Measurements from ENCODE around the gene RPS24. TPM values are rescaled to one million over a fixed set of nuclear protein-coding genes. Genes with fewer than 3 reads are reported as not detected.

RPS24 gene
- total and polyA plus RNA-seq, 2 of the 8 experiments (the other 6 are each of a cell fraction or from before 2014, with no cell fraction given): 2,128 to 3,943 TPM

DNA sequence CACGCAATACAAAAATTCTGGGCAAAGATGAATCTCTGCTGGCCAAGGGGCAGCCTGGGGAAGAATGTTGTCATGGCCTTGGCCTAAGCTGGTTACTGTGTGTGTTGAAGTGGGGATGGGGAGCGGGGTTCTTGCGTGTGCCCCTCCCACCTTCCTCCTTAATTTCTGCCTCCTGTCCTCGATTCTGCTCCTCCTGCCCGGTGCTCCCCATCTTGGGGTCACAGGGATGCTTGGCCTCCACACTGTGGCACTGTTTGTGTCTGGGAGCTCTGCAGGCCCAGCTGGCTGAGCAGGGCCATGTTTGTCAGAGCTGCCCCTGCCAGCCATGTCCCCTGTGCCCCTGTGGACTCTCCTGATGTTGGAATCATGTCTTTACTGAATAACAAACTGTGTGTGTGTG is 37.1 kb downstream of the RPS24 start:
- Histone ChIP-seq H3K27me3 (replicated peaks in 1 of 4; ENCODE audit: control insufficient read depth in 3 of 4, extremely low read depth in 1 of 4, insufficient read depth in 3 of 4, low read length in 3 of 4) (no peaks in the 10 kb centered on the region), H3K18ac (ENCODE audit: extremely low read depth, low read length) (no peak overlapping the region), H3K4me1 (replicated peaks in 1 of 4; ENCODE audit: control insufficient read depth in 3 of 4, insufficient read depth in 4 of 4, low read length in 3 of 4) (peaks cover 0 to 1% (median 0%) of the 10 kb centered on the region in 4 experiments; a peak in 2 of 7 replicates), H3K9ac (replicated peaks in 1 of 4; ENCODE audit: extremely low read depth in 1 of 4, low read depth in 3 of 4, low read length in 3 of 4) (no peak overlapping the region), H3K56ac (replicated peaks; ENCODE audit: insufficient read length, low read depth, low read length) (no peak overlapping the region), H3K4me3 (ENCODE audit: extremely low read depth in 1 of 4, insufficient read depth in 2 of 4, low read depth in 3 of 4, low read length in 4 of 4) (no peak overlapping the region), H3K23ac (ENCODE audit: insufficient read length) (no peak overlapping the region), H3K4me2 (ENCODE audit: insufficient read depth in 1 of 2, low read depth in 2 of 2, low read length in 2 of 2) (no peak overlapping the region), H3K36me3 (ENCODE audit: control insufficient read depth in 2 of 4, insufficient read depth in 4 of 4, low read length in 3 of 4) (no peaks in the 10 kb centered on the region), H3K79me2 (ENCODE audit: control insufficient read depth in 1 of 2, insufficient read depth in 2 of 2, low read length in 2 of 2) (no peaks in the 10 kb centered on the region), H2BK20ac (ENCODE audit: low read length) (no peak overlapping the region), H2AFZ (ENCODE audit: low read length) (no peak overlapping the region), H4K8ac (ENCODE audit: extremely low read depth, insufficient read depth, low read length) (no peak overlapping the region; the same call in 1 of the 2 replicates), H4K91ac (replicated peaks; ENCODE audit: insufficient read length, low read length) (no peak overlapping the region), H3K4ac (replicated peaks; ENCODE audit: insufficient read length, low read depth, low read length) (no peak overlapping the region), H2AK5ac (ENCODE audit: low read depth, low read length) (no peak overlapping the region), H2BK5ac (ENCODE audit: low read depth, low read length) (no peak overlapping the region), H3K79me1 (ENCODE audit: low read depth, low read length) (no peaks in the 10 kb centered on the region), H3K23me2 (ENCODE audit: low read depth, low read length) (no peaks in the 10 kb centered on the region), H2BK15ac (ENCODE audit: low read length) (no peak overlapping the region), H4K5ac (ENCODE audit: insufficient read length, low read depth, low read length) (no peak overlapping the region), H4K20me1 (replicated peaks in 1 of 2; ENCODE audit: control insufficient read depth in 1 of 2, insufficient read depth in 2 of 2, low read length in 2 of 2) (no peaks in the 10 kb centered on the region), H3K9me3 (ENCODE audit: insufficient read depth in 2 of 2, low read depth in 1 of 2, low read length in 1 of 2) (no peaks in the 10 kb centered on the region; a peak in 1 of 4 replicates), H3K14ac (ENCODE audit: insufficient read length) (no peak overlapping the region), H2BK120ac (replicated peaks; ENCODE audit: low read depth, low read length) (no peak overlapping the region), H2BK12ac (ENCODE audit: low read depth, low read length) (no peak overlapping the region), H3K27ac (ENCODE audit: low read depth, low read length) (no peak overlapping the region)
- ChIA-PET POLR2A (ENCODE audit: partially characterized antibody) (no interaction called here), CTCF (ENCODE audit: partially characterized antibody) (interaction anchor here (0.7 to 3.2 kb wide), 7 partner anchors 9 to 490 kb away, joined by 3 to 17 read pairs (median 4); no protein-coding TSS in a partner anchor)
- DNase-seq (ENCODE audit: low read depth in 1 of 2, low spot score in 2 of 2) (no peak), FAIRE-seq (no peak)
- WGBS, 2 experiments (ENCODE audit: extremely low coverage in 1 of 2, insufficient coverage in 1 of 2, insufficient read length in 1 of 2, insufficient replicate concordance in 2 of 2, low coverage in 1 of 2, low lambda C conversion rate in 2 of 2, missing lambda C conversion rate in 1 of 2): 92% methylated on average over 5 of the region's 5 CpGs; no CpG with 5 or more reads in 1 of the 2 experiments
- TF ChIP-seq HDAC6 (IDR thresholded peaks at IDR 0.05; ENCODE audit: low read depth, low read length) (no peak), BRCA1 (IDR thresholded peaks at IDR 0.05; ENCODE audit: low read depth, low read length) (no peak), SP2 (IDR thresholded peaks at IDR 0.05; ENCODE audit: low read length) (no peak), ATF2 (IDR thresholded peaks at IDR 0.05; ENCODE audit: low read length) (no peak), RFX5 (IDR thresholded peaks at IDR 0.05; ENCODE audit: borderline replicate concordance, low read depth, low read length) (no peak), CTCF (IDR thresholded peaks at IDR 0.05; ENCODE audit: control extremely low read depth in 1 of 3, insufficient read depth in 1 of 3, low read depth in 1 of 3, low read length in 3 of 3) (no peak), TAF7 (optimal IDR thresholded peaks at IDR 0.05; ENCODE audit: borderline replicate concordance, low read depth, low read length) (no peak), GTF2F1 (IDR thresholded peaks at IDR 0.05; ENCODE audit: borderline replicate concordance, low read depth, low read length) (no peak)
- TF ChIP-seq, protein P1, sequence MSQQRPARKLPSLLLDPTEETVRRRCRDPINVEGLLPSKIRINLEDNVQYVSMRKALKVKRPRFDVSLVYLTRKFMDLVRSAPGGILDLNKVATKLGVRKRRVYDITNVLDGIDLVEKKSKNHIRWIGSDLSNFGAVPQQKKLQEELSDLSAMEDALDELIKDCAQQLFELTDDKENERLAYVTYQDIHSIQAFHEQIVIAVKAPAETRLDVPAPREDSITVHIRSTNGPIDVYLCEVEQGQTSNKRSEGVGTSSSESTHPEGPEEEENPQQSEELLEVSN (IDR thresholded peaks at IDR 0.05): no peak
